ENCODE measurements around the gene EBF3.

The EBF3 gene

GRCh38 chr10:129942936-129943715 lies 20.9 kb downstream of the EBF3 start:
- no peak for DNase-seq (ENCODE audit: low read depth)

GRCh38 chr10:129942391-129942790 lies 21.7 kb downstream of the EBF3 start:
- DNase-seq (ENCODE audit: low read depth): no peak

- DNase-seq (ENCODE audit: low read depth): no peak
Measured at GRCh38 chr10:129942019-129942277, 22.1 kb downstream of the EBF3 start.

GRCh38 chr10:129941199-129942018 lies 22.7 kb downstream of the EBF3 start:
- DNase-seq (ENCODE audit: low read depth): no peak

GRCh38 chr10:129940617-129941198 lies 23.4 kb downstream of the EBF3 start:
- no peak for DNase-seq (ENCODE audit: low read depth)

- no peak for DNase-seq (ENCODE audit: low read depth)
Measured at GRCh38 chr10:129939416-129940275, 24.4 kb downstream of the EBF3 start.

- DNase-seq (ENCODE audit: low read depth): no peak
Measured at GRCh38 chr10:129938460-129938859, 25.6 kb downstream of the EBF3 start.

GRCh38 chr10:129937351-129937751 lies 26.7 kb downstream of the EBF3 start:
- no peak for DNase-seq (ENCODE audit: low read depth)

GRCh38 chr10:129936923-129937300 lies 27.2 kb downstream of the EBF3 start:
- DNase-seq (ENCODE audit: low read depth): no peak

- DNase-seq (ENCODE audit: low read depth): no peak
Measured at GRCh38 chr10:129936266-129936922, 27.7 kb downstream of the EBF3 start.

- DNase-seq (ENCODE audit: low read depth): no peak
Measured at GRCh38 chr10:129935867-129936152, 28.3 kb downstream of the EBF3 start.

GRCh38 chr10:129935102-129935866 lies 28.8 kb downstream of the EBF3 start:
- no peak for DNase-seq (ENCODE audit: low read depth)

- DNase-seq (ENCODE audit: low read depth): no peak
Measured at GRCh38 chr10:129934196-129934925, 29.7 kb downstream of the EBF3 start.

GRCh38 chr10:129933456-129934092 lies 30.5 kb downstream of the EBF3 start:
- no peak for DNase-seq (ENCODE audit: low read depth)

- no peak for DNase-seq (ENCODE audit: low read depth)
Measured at GRCh38 chr10:129932751-129933433, 31.2 kb downstream of the EBF3 start.

- no peak for DNase-seq (ENCODE audit: low read depth)
Measured at GRCh38 chr10:129932182-129932581, 31.9 kb downstream of the EBF3 start.

GRCh38 chr10:129929343-129930292 lies 34.5 kb downstream of the EBF3 start:
- DNase-seq (ENCODE audit: low read depth): no peak
